Measurements from ENCODE around the gene ST6GALNAC1. TPM values are rescaled to one million over a fixed set of nuclear protein-coding genes. Genes with fewer than 3 reads are reported as not detected.

The ST6GALNAC1 gene
- total and polyA plus RNA-seq, 5 donors from 2014 or later, result 0.33 to 8.5 (median 2.6) TPM

DNA sequence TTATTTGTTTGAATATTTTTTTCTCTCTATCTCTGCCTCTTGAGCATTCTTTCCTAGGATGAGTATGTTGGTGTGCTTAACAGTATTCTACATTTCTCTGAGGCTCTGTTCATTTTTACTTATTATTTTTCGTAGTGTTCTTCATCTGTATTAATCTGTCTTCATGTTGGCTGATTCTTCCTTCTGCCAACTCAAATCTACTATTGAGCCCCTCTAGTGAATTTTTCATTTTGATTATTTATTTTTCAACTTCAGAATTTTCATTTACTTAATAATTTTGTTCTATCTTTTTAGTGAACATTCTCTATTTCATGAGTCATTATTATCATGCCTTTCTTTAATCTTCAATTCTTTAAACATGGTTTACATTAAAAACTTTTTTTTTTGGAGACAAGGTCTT, 3.2 kb upstream of the ST6GALNAC1 start:
- H3K27ac Mint-ChIP-seq, result no peak overlapping the region

GRCh38 chr17:76645481-76645880, 1.9 kb upstream of the ST6GALNAC1 start:
- Mint-ChIP-seq H3K4me3 (no peak overlapping the region), H3K27ac (no peak overlapping the region), H3K4me1 (peaks cover 11 to 21% (median 12%) of the 10 kb centered on the region in 4 donors), H3K27me3 (peaks cover 24% of the 10 kb centered on the region), H3K36me3 (peaks cover 4% of the 10 kb centered on the region), H3K9me3 (peaks cover 0 to 7% (median 3%) of the 10 kb centered on the region in 7 donors)
- H3K9me3 ChIP-seq (ENCODE audit: control insufficient read depth in 2 of 2, low read length in 2 of 2), result peaks cover 10 to 15% of the 10 kb centered on the region in 2 experiments
- peaks cover 10% of the 10 kb centered on the region for H3K27me3 ChIP-seq (ENCODE audit: control insufficient read depth, insufficient read depth, low read length)
- no peaks in the 10 kb centered on the region for H3K36me3 ChIP-seq (ENCODE audit: control insufficient read depth, insufficient read depth, low read length)
- H3K4me3 ChIP-seq (ENCODE audit: low read depth, low read length), result no peak overlapping the region
- H3K27ac ChIP-seq (ENCODE audit: insufficient read depth, low read length, poor library complexity, severe bottlenecking), result no peak overlapping the region
- no peak for ATAC-seq (ENCODE audit: low read depth in 2 of 2)
- DNase-seq, result no peak
- peaks cover 9% of the 10 kb centered on the region for H3K4me1 ChIP-seq (ENCODE audit: control insufficient read depth, insufficient read depth, low read length, poor library complexity, severe bottlenecking)

More for the DNA sequence above, 3.2 kb upstream of the ST6GALNAC1 start:
- Histone ChIP-seq H3K4me1 (ENCODE audit: control insufficient read depth, insufficient read depth, low read length, poor library complexity, severe bottlenecking) (peaks cover 9% of the 10 kb centered on the region), H3K36me3 (ENCODE audit: control insufficient read depth, insufficient read depth, low read length) (no peaks in the 10 kb centered on the region), H3K27ac (ENCODE audit: insufficient read depth, low read length, poor library complexity, severe bottlenecking) (no peak overlapping the region), H3K9me3 (ENCODE audit: control insufficient read depth in 2 of 2, low read length in 2 of 2) (peaks cover 10 to 15% of the 10 kb centered on the region in 2 experiments), H3K4me3 (ENCODE audit: low read depth, low read length) (no peak overlapping the region), H3K27me3 (ENCODE audit: control insufficient read depth, insufficient read depth, low read length) (peaks cover 10% of the 10 kb centered on the region)
- ATAC-seq (ENCODE audit: low read depth in 2 of 2) (no peak), DNase-seq (no peak)
- Mint-ChIP-seq H3K4me3 (no peak overlapping the region), H3K27me3 (peaks cover 24% of the 10 kb centered on the region), H3K4me1 (peaks cover 11 to 21% (median 12%) of the 10 kb centered on the region in 4 donors), H3K9me3 (peaks cover 0 to 7% (median 3%) of the 10 kb centered on the region in 7 donors), H3K36me3 (peaks cover 4% of the 10 kb centered on the region)

- peaks cover 0 to 7% (median 3%) of the 10 kb centered on the region in 7 donors for H3K9me3 Mint-ChIP-seq
- DNase-seq (no peak), ATAC-seq (ENCODE audit: low read depth in 2 of 2) (no peak)
- peaks cover 11 to 21% (median 12%) of the 10 kb centered on the region in 4 donors for H3K4me1 Mint-ChIP-seq
- Histone ChIP-seq H3K9me3 (ENCODE audit: control insufficient read depth in 2 of 2, low read length in 2 of 2) (peaks cover 10 to 15% of the 10 kb centered on the region in 2 experiments), H3K36me3 (ENCODE audit: control insufficient read depth, insufficient read depth, low read length) (no peaks in the 10 kb centered on the region), H3K4me1 (ENCODE audit: control insufficient read depth, insufficient read depth, low read length, poor library complexity, severe bottlenecking) (peaks cover 9% of the 10 kb centered on the region), H3K4me3 (ENCODE audit: low read depth, low read length) (no peak overlapping the region), H3K27me3 (ENCODE audit: control insufficient read depth, insufficient read depth, low read length) (peaks cover 10% of the 10 kb centered on the region), H3K27ac (ENCODE audit: insufficient read depth, low read length, poor library complexity, severe bottlenecking) (no peak overlapping the region)
- peaks cover 4% of the 10 kb centered on the region for H3K36me3 Mint-ChIP-seq
- no peak overlapping the region for H3K27ac Mint-ChIP-seq
- H3K4me3 Mint-ChIP-seq, result no peak overlapping the region
- peaks cover 24% of the 10 kb centered on the region for H3K27me3 Mint-ChIP-seq
Observed at GRCh38 chr17:76644995-76645394, 1.4 kb upstream of the ST6GALNAC1 start.

GRCh38 chr17:76642994-76643393, 563 bp downstream of the ST6GALNAC1 start:
- ATAC-seq (ENCODE audit: low read depth in 2 of 2) (no peak), DNase-seq (no peak)
- peaks cover 8% of the 10 kb centered on the region for H3K27me3 ChIP-seq (ENCODE audit: control insufficient read depth, insufficient read depth, low read length)
- H3K27ac ChIP-seq (ENCODE audit: insufficient read depth, low read length, poor library complexity, severe bottlenecking), result no peak overlapping the region
- peaks cover 4% of the 10 kb centered on the region for H3K36me3 Mint-ChIP-seq
- H3K9me3 Mint-ChIP-seq, result peaks cover 0 to 7% (median 2%) of the 10 kb centered on the region in 7 donors
- no peak overlapping the region for H3K27ac Mint-ChIP-seq
- H3K4me1 ChIP-seq (ENCODE audit: control insufficient read depth, insufficient read depth, low read length, poor library complexity, severe bottlenecking), result peaks cover 9% of the 10 kb centered on the region
- H3K9me3 ChIP-seq (ENCODE audit: control insufficient read depth in 2 of 2, low read length in 2 of 2), result peaks cover 10 to 15% of the 10 kb centered on the region in 2 experiments
- H3K4me3 ChIP-seq (ENCODE audit: low read depth, low read length), result no peak overlapping the region
- no peaks in the 10 kb centered on the region for H3K36me3 ChIP-seq (ENCODE audit: control insufficient read depth, insufficient read depth, low read length)
- H3K27me3 Mint-ChIP-seq, result peaks cover 22% of the 10 kb centered on the region
- H3K4me3 Mint-ChIP-seq, result peak overlapping the region in 2 of 4 donors; percentile 19 to 80
- peaks cover 11 to 21% (median 12%) of the 10 kb centered on the region in 4 donors for H3K4me1 Mint-ChIP-seq

GRCh38 chr17:76642032-76642561, 1.5 kb downstream of the ST6GALNAC1 start:
- Histone ChIP-seq H3K36me3 (ENCODE audit: control insufficient read depth, insufficient read depth, low read length) (no peaks in the 10 kb centered on the region), H3K27ac (ENCODE audit: insufficient read depth, low read length, poor library complexity, severe bottlenecking) (no peak overlapping the region), H3K4me3 (ENCODE audit: low read depth, low read length) (no peak overlapping the region), H3K4me1 (ENCODE audit: control insufficient read depth, insufficient read depth, low read length, poor library complexity, severe bottlenecking) (peaks cover 9% of the 10 kb centered on the region), H3K9me3 (ENCODE audit: control insufficient read depth in 2 of 2, low read length in 2 of 2) (peaks cover 10 to 11% of the 10 kb centered on the region in 2 experiments), H3K27me3 (ENCODE audit: control insufficient read depth, insufficient read depth, low read length) (peaks cover 7% of the 10 kb centered on the region)
- DNase-seq (no peak), ATAC-seq (ENCODE audit: low read depth in 2 of 2) (no peak)
- Mint-ChIP-seq H3K27me3 (peaks cover 22% of the 10 kb centered on the region), H3K27ac (no peak overlapping the region), H3K9me3 (peaks cover 0 to 7% (median 2%) of the 10 kb centered on the region in 7 donors), H3K4me1 (peaks cover 11 to 21% (median 12%) of the 10 kb centered on the region in 4 donors), H3K36me3 (peaks cover 4% of the 10 kb centered on the region), H3K4me3 (no peak overlapping the region)

- Histone ChIP-seq H3K9me3 (ENCODE audit: control insufficient read depth in 2 of 2, low read length in 2 of 2) (peaks cover 4 to 7% of the 10 kb centered on the region in 2 experiments), H3K4me3 (ENCODE audit: low read depth, low read length) (no peak overlapping the region), H3K4me1 (ENCODE audit: control insufficient read depth, insufficient read depth, low read length, poor library complexity, severe bottlenecking) (peaks cover 9% of the 10 kb centered on the region), H3K27ac (ENCODE audit: insufficient read depth, low read length, poor library complexity, severe bottlenecking) (no peak overlapping the region), H3K36me3 (ENCODE audit: control insufficient read depth, insufficient read depth, low read length) (no peaks in the 10 kb centered on the region), H3K27me3 (ENCODE audit: control insufficient read depth, insufficient read depth, low read length) (peaks cover 4% of the 10 kb centered on the region)
- peaks cover 0 to 4% (median 2%) of the 10 kb centered on the region in 7 donors for H3K9me3 Mint-ChIP-seq
- no peak overlapping the region for H3K4me3 Mint-ChIP-seq
- ATAC-seq (ENCODE audit: low read depth in 2 of 2) (no peak), DNase-seq (no peak)
- H3K27me3 Mint-ChIP-seq, result peaks cover 19% of the 10 kb centered on the region
- H3K36me3 Mint-ChIP-seq, result peaks cover 1% of the 10 kb centered on the region
- H3K27ac Mint-ChIP-seq, result no peak overlapping the region
- H3K4me1 Mint-ChIP-seq, result peaks cover 8 to 19% (median 11%) of the 10 kb centered on the region in 4 donors
Observed at GRCh38 chr17:76641501-76641900, 2.1 kb downstream of the ST6GALNAC1 start.

DNA sequence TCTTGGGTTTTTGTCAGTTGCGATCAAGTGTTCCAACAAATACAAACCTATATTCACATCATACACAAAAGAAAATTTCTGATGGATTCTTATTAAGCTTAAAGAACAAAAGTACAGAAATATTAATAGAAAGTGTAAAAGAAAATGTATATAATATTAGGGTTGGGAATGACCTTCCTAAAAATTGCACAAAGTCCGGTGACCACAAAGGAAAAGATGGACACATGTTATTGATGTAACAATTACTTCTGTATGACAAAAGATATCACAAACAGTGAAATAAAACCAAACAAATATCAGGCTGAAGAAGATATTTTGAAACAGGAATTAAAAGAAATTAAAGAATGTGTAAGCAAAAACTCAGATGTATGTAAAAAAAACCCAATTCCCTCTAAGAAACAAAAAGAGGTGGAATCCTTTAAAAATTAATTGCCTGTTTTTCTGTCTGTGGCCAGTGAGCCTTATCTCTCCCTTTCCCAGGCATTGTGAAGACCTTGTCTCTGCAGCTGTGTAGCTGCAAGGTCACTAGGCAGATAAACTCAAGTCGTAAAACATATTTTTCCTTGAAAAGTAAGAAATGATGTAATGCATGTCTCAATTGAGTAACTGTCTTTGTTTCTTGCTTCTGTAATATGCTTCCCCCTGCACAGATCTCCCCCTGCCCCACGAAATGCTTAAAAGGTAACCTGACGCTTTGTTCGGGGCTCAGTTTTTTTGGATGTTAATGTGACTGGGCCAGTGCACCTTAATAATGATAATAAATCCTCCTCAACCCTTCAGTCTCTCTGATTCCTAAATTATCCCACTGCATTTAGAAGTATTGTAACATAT, 2.8 kb downstream of the ST6GALNAC1 start:
- Mint-ChIP-seq H3K27ac (no peak overlapping the region), H3K9me3 (peaks cover 0 to 2% (median 0%) of the 10 kb centered on the region in 7 donors), H3K4me1 (peaks cover 7 to 18% (median 11%) of the 10 kb centered on the region in 4 donors), H3K36me3 (no peaks in the 10 kb centered on the region), H3K27me3 (peaks cover 12% of the 10 kb centered on the region), H3K4me3 (no peak overlapping the region)
- Histone ChIP-seq H3K36me3 (ENCODE audit: control insufficient read depth, insufficient read depth, low read length) (no peaks in the 10 kb centered on the region), H3K9me3 (ENCODE audit: control insufficient read depth in 2 of 2, low read length in 2 of 2) (no peaks in the 10 kb centered on the region), H3K4me3 (ENCODE audit: low read depth, low read length) (no peak overlapping the region), H3K4me1 (ENCODE audit: control insufficient read depth, insufficient read depth, low read length, poor library complexity, severe bottlenecking) (peaks cover 9% of the 10 kb centered on the region), H3K27me3 (ENCODE audit: control insufficient read depth, insufficient read depth, low read length) (peaks cover 3% of the 10 kb centered on the region), H3K27ac (ENCODE audit: insufficient read depth, low read length, poor library complexity, severe bottlenecking) (no peak overlapping the region)
- ATAC-seq (ENCODE audit: low read depth in 2 of 2) (no peak), DNase-seq (no peak)

Data from CD4-positive, CD25-positive, alpha-beta regulatory T cell (primary cell).